K562 (cell line): Measurements from ENCODE around the gene RAI14.

ENCODE experiments used
- BACH1 ChIP-seq: fragments of 200-800 bp; sonication (Bioruptor generic); IDR thresholded peaks from 2 replicates; pipeline ENCODE4 v1.6.1; 2016; ENCODE audit warnings: missing genetic modification characterization, missing compliant biosample characterization
- CCAR2 ChIP-seq: fragments of 200-400 bp; formaldehyde crosslinking; IDR thresholded peaks from 2 replicates; pipeline ENCODE4 v1.6.1; 2017; ENCODE audit warnings: mild to moderate bottlenecking, low read depth, low read length
- JUND ChIP-seq, 2 experiments: IDR thresholded peaks; 2 replicates in 1 of 2; 3 replicates in 1 of 2; pipeline ENCODE4 v1.6.1; 2011; ENCODE audit warnings: borderline replicate concordance in 2 of 2, low read depth in 2 of 2, low read length in 2 of 2, improper control_type of control experiment in 1 of 2, missing biosample characterization in 1 of 2, missing genetic modification characterization in 1 of 2, missing genetic modification reagents in 1 of 2
- POLR2A ChIP-seq: fragments of 450-650 bp; conservative IDR thresholded peaks from 2 replicates; pipeline ENCODE4 v1.6.1; 2016
- RBM22 ChIP-seq: fragments of 200-400 bp; formaldehyde crosslinking; IDR thresholded peaks from 2 replicates; pipeline ENCODE4 v1.6.1; 2018; ENCODE audit warnings: low read length, low read depth; ENCODE audit not compliant: poor library complexity, severe bottlenecking
- ZBTB7A ChIP-seq: IDR thresholded peaks from 2 replicates; pipeline ENCODE4 v1.6.1; 2011; ENCODE audit warnings: low read depth, mild to moderate bottlenecking, low read length, moderate library complexity, borderline replicate concordance; ENCODE audit not compliant: control insufficient read depth
- ZC3H11A ChIP-seq: IDR thresholded peaks from 2 replicates; pipeline ENCODE4 v1.6.1; 2012; ENCODE audit warnings: low read depth, low read length, improper control_type of control experiment
- ZNF76 ChIP-seq: fragments of 250-450 bp; sonication (Bioruptor Pico); IDR thresholded peaks from 2 replicates; pipeline ENCODE4 v1.4.0; 2020; ENCODE audit warnings: mild to moderate bottlenecking, moderate library complexity, borderline replicate concordance
- TF ChIP-seq, protein P1 (sequence below), 3 experiments: IDR thresholded peaks in 2 of 3; conservative IDR thresholded peaks in 1 of 3; 2 replicates each; pipeline ENCODE4 v1.5.1; 2011 to 2012; ENCODE audit warnings: low read length in 3 of 3, mild to moderate bottlenecking in 3 of 3, control low read depth in 2 of 3, improper control_type of control experiment in 1 of 3, inconsistent platforms in 1 of 3, low read depth in 1 of 3, mixed read lengths in 1 of 3, moderate library complexity in 1 of 3; ENCODE audit not compliant: insufficient read depth in 2 of 3

DNA sequence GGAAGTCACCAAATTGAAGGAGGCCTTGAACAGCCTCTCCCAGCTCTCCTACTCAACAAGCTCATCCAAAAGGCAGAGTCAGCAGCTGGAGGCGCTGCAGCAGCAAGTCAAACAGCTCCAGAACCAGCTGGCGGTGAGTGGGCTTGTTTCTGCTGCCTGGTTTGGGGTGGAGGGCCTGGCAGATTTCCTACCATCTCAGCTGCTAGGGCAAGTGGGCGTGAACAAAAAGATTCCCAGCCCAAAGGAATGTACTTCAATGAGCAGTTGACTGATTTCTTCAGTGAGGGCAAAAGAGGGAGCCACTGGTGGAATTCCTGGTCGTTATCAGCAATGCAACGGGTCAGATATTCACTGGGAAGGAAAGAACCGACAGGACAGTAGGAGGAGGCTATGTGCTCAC, 170.2 kb downstream of the RAI14 start:
- TF ChIP-seq POLR2A: no peak
- no peak for TF ChIP-seq CCAR2
- TF ChIP-seq ZC3H11A: no peak
- TF ChIP-seq, protein P1, sequence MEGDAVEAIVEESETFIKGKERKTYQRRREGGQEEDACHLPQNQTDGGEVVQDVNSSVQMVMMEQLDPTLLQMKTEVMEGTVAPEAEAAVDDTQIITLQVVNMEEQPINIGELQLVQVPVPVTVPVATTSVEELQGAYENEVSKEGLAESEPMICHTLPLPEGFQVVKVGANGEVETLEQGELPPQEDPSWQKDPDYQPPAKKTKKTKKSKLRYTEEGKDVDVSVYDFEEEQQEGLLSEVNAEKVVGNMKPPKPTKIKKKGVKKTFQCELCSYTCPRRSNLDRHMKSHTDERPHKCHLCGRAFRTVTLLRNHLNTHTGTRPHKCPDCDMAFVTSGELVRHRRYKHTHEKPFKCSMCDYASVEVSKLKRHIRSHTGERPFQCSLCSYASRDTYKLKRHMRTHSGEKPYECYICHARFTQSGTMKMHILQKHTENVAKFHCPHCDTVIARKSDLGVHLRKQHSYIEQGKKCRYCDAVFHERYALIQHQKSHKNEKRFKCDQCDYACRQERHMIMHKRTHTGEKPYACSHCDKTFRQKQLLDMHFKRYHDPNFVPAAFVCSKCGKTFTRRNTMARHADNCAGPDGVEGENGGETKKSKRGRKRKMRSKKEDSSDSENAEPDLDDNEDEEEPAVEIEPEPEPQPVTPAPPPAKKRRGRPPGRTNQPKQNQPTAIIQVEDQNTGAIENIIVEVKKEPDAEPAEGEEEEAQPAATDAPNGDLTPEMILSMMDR (IDR thresholded peaks at IDR 0.05 in 2 of 3, conservative IDR thresholded peaks at IDR 0.05 in 1 of 3; ENCODE audit: insufficient read depth in 2 of 3, low read depth in 1 of 3, low read length in 3 of 3): no peak
- TF ChIP-seq RBM22: no peak
- no peak for TF ChIP-seq ZNF76 (CRISPR knock-in tag)
- TF ChIP-seq ZBTB7A: no peak
- TF ChIP-seq BACH1: no peak
- no peak for TF ChIP-seq JUND (IDR thresholded peaks at IDR 0.05; ENCODE audit: borderline replicate concordance, low read depth, low read length)
- TF ChIP-seq JUND (tag; IDR thresholded peaks at IDR 0.05; ENCODE audit: borderline replicate concordance, low read depth, low read length): no peak
